Progenitor cell of endocrine pancreas (in vitro differentiated cells): Measurements from ENCODE around the gene CARD19. TPM values are rescaled to one million over a fixed set of nuclear protein-coding genes. Genes with fewer than 3 reads are reported as not detected.
A peak's percentile ranks its signal among the peaks of the same experiment; 100 is the strongest.

ENCODE experiments used
- DNase-seq: peaks from one replicate; pipeline ENCODE4 v3.0.0; 2021; ENCODE audit warnings: low spot score; ENCODE audit not compliant: unreplicated experiment
- H3K27ac Mint-ChIP-seq: 2 replicates; pipeline ENCODE4 v1.8.0; 2021; ENCODE audit warnings: mild to moderate bottlenecking, moderate library complexity, mixed read lengths
- H3K27me3 Mint-ChIP-seq: 2 replicates; pipeline ENCODE4 v1.8.0; 2021; ENCODE audit warnings: mixed read lengths
- H3K36me3 Mint-ChIP-seq: 2 replicates; pipeline ENCODE4 v1.8.0; 2022; ENCODE audit warnings: mixed read lengths; ENCODE audit not compliant: insufficient read depth
- H3K4me1 Mint-ChIP-seq: 2 replicates; pipeline ENCODE4 v1.8.0; 2021; ENCODE audit warnings: low read depth, mixed read lengths
- H3K4me3 Mint-ChIP-seq: 2 replicates; pipeline ENCODE4 v1.8.0; 2021; ENCODE audit warnings: low read depth, mild to moderate bottlenecking, moderate library complexity, mixed read lengths
- H3K9me3 Mint-ChIP-seq: 2 replicates; pipeline ENCODE4 v1.8.0; 2021; ENCODE audit warnings: low read depth, mixed read lengths
- total RNA-seq: library from RNA; stranded (reverse); gene quantifications from 2 replicates; pipeline ENCODE4 v1.2.1, GENCODE V29; 2021
- TF ChIP-seq, protein P1 (sequence below): fragments of 200-600 bp; sonication (generic); IDR thresholded peaks from one replicate; pipeline ENCODE4 v1.5.0; 2021; ENCODE audit warnings: antibody characterized with exemption, mild to moderate bottlenecking; ENCODE audit not compliant: unreplicated experiment

CARD19 gene
- total RNA-seq, 1 donor from 2014 or later: 20.4 TPM

DNA sequence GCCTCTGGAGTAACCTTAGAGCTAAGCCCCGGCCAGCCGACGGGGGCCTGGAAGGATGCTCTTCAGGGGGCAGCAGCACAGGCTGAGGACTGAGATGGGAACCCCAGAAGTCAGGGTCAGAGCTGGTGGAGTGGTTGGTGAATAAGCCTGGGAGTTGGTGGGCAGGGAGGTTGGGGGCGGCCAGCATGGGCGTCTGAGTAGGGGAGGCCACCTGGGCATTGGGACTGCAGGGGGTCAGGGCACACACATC is 23.6 kb downstream of the CARD19 start:
- TF ChIP-seq, protein P1, sequence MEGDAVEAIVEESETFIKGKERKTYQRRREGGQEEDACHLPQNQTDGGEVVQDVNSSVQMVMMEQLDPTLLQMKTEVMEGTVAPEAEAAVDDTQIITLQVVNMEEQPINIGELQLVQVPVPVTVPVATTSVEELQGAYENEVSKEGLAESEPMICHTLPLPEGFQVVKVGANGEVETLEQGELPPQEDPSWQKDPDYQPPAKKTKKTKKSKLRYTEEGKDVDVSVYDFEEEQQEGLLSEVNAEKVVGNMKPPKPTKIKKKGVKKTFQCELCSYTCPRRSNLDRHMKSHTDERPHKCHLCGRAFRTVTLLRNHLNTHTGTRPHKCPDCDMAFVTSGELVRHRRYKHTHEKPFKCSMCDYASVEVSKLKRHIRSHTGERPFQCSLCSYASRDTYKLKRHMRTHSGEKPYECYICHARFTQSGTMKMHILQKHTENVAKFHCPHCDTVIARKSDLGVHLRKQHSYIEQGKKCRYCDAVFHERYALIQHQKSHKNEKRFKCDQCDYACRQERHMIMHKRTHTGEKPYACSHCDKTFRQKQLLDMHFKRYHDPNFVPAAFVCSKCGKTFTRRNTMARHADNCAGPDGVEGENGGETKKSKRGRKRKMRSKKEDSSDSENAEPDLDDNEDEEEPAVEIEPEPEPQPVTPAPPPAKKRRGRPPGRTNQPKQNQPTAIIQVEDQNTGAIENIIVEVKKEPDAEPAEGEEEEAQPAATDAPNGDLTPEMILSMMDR: no peak
- no peaks in the 10 kb centered on the region for H3K27me3 Mint-ChIP-seq
- no peaks in the 10 kb centered on the region for H3K9me3 Mint-ChIP-seq
- no peaks in the 10 kb centered on the region for H3K4me1 Mint-ChIP-seq
- H3K36me3 Mint-ChIP-seq: no peaks in the 10 kb centered on the region
- H3K27ac Mint-ChIP-seq: no peak overlapping the region
- H3K4me3 Mint-ChIP-seq: no peak overlapping the region
- DNase-seq: no peak

DNA sequence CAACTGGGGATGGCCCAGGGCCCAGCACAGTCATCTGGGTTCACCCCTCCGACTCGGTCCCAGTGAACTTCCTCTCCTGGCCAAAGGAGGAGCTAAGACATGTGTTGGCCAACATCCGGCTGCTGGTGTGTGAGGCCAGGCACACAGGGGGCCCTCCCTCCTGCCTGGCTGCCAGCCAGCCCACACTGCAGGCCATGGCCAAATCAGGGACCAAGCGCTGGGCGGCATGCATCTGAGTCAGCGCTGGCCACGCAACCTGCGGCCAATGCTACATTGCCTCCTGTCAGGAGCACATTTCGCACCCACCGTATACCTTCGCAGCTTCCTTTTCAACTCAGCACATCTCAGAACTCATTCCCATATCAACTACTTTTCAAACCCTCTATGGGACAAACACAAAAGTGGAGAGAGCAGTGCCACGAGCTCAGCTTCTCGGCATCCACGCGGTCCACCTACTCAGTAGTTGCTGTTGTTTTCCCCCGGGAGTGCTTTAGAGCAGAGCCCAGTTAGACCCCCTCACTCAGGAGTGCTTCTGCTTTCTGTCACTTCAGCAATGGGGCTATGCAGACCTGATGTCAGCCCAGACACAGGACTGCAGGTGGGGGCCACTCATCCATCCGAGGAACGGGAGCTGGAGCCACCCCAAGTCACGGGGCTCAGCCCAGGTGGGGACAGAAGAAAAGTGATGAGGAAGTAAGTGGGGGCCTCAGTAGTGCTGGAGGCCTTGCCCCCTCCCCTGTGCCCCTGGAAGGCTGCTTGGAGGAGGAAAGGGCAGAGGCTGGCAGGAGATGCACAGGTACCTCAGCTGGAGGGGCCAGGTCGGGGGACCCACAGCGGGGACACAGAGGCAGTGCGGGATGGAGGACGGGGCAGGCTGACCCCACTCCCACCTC is 24.2 kb downstream of the CARD19 start:
- TF ChIP-seq, protein P1: peak; percentile 13
- no peak overlapping the region for H3K4me3 Mint-ChIP-seq
- H3K4me1 Mint-ChIP-seq: no peaks in the 10 kb centered on the region
- H3K27ac Mint-ChIP-seq: peak overlapping the region; percentile 40
- DNase-seq: no peak
- no peaks in the 10 kb centered on the region for H3K27me3 Mint-ChIP-seq
- H3K9me3 Mint-ChIP-seq: no peaks in the 10 kb centered on the region
- H3K36me3 Mint-ChIP-seq: peaks cover 1% of the 10 kb centered on the region

DNA sequence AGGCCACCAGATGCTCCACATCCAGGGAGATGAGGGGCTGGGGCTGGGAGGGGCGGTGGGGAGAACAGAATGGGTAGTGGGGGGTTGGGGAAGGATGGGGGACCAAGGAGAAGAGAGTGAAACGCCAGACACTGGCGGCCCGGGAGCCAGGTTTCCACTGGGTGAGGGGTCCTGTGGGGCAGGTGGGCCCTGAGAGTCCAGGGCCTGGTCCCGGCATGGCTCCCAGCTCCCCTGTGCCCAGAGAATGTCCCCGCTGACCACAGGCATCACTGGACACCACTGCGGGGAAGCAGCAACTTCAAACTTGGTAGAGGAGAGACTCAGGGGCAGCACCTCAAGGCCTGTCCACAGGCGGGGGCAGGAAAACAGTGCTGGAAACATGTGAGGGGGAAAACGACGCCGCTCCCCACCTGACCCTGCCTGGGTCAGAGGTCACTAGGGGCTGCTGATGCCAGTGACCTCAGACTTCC is 24.9 kb downstream of the CARD19 start:
- H3K9me3 Mint-ChIP-seq: no peaks in the 10 kb centered on the region
- no peaks in the 10 kb centered on the region for H3K27me3 Mint-ChIP-seq
- H3K36me3 Mint-ChIP-seq: peaks cover 1% of the 10 kb centered on the region
- no peak for DNase-seq
- H3K4me3 Mint-ChIP-seq: no peak overlapping the region
- TF ChIP-seq, protein P1: no peak
- no peak overlapping the region for H3K27ac Mint-ChIP-seq
- no peaks in the 10 kb centered on the region for H3K4me1 Mint-ChIP-seq

DNA sequence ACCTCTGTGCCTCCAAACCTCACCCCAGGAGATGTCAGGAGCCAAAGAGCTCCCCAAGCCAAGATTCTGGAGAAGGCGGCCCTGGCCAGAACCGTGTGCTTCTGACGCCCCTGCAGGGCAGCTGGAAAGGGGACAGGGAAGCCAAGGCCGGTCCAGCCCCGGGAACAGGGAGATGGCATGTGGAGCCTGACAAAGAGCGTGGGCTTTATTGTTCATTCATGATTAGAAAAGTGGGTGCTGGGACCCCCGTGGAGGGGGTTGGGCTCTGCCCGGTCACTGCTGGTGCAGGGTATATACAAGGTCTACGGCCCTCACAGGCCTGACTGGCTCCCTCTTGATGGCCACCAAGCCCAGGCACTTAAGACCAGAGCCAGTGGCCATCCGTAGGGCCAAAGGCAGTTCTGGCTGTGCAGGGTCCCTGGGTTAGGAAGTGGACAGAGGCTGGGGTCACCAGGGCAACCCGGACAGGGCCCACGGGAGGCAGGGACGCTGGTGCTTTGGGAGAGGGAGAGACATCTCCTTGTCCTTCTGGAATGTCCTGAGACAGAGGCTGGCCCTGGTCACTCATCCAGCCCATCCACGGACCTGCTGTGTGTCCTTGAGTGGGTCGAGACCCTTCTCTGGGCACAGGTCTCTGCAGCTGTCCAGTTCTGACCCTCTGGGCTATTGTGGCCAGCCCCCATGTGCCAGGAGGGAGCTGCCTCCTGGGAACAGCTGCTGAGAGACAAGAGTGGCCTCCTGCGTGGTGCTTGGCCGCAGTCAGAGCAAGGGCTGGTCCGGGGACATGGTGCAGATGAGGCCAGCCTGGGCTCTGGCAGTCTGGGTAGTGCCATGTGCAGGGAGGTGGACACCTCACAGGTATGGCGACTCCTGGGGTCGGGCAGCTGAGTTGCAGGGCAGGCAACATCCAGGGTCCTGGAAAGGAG is 25.6 kb downstream of the CARD19 start:
- no peaks in the 10 kb centered on the region for H3K27me3 Mint-ChIP-seq
- no peaks in the 10 kb centered on the region for H3K4me1 Mint-ChIP-seq
- TF ChIP-seq, protein P1: no peak
- no peak overlapping the region for H3K4me3 Mint-ChIP-seq
- no peak overlapping the region for H3K27ac Mint-ChIP-seq
- no peak for DNase-seq
- peaks cover 1% of the 10 kb centered on the region for H3K36me3 Mint-ChIP-seq
- H3K9me3 Mint-ChIP-seq: no peaks in the 10 kb centered on the region

DNA sequence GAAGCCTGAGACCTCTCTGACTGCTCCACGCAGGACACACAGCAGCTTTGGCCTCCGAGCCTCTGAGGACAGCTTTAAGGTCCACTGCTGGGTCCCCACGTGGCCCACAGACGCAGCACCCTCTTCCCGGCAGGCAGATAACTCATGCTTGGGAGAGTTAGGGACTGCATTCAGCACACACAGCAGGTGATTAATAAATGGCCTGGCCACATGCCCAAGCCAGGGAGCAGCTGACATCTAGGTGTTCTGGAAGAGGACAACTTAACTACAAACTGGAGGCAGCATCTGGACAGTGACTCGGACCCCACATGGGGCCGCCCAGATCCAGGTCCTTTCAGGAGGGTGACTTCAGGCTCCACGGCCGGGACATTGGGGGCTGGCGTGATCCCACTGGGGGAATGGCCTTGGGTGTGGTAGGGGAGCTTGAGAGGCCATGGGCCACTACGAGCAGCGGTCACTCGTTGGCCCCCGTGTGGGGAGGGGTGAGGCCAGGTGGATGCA is 26.8 kb downstream of the CARD19 start:
- Mint-ChIP-seq H3K9me3 (no peaks in the 10 kb centered on the region), H3K27ac (no peak overlapping the region), H3K27me3 (no peaks in the 10 kb centered on the region), H3K4me3 (no peak overlapping the region), H3K36me3 (peaks cover 1% of the 10 kb centered on the region), H3K4me1 (peaks cover 3% of the 10 kb centered on the region)
- TF ChIP-seq, protein P1: no peak
- no peak for DNase-seq
